IMR-90 (cell line): Measurements from ENCODE around the gene CARMIL1. TPM values are rescaled to one million over a fixed set of nuclear protein-coding genes. Genes with fewer than 3 reads are reported as not detected.

ENCODE experiments used
- ATAC-seq: fragments of 200-7000 bp; cut with Tn5 transposase; 2 replicates; pipeline ENCODE4 v1.9.1; 2020; ENCODE audit warnings: low read depth, mild to moderate bottlenecking, moderate library complexity
- BruUV-seq: library from RNA; stranded (reverse); fragments of 400-500 nt; replicated peaks from 2 replicates; lab custom pipeline; 2021; lab: Mats Ljungman, UMichigan
- CTCF ChIA-PET: fragments of 300-600 bp; formaldehyde crosslinking; extraction: SDS; loops from one replicate; lab custom pipeline; 2021; ENCODE audit warnings: antibody characterized with exemption; lab: Yijun Ruan, JAX
- POLR2A ChIA-PET: fragments of 300-600 bp; sonication (Branson Sonifier 250); formaldehyde crosslinking; loops from one replicate; lab custom pipeline; 2022; ENCODE audit warnings: antibody characterized with exemption; ENCODE audit not compliant: unreplicated experiment; lab: Charles Lee
- DNase-seq: peaks from one replicate; pipeline ENCODE4 v3.0.0; 2013
- H2AFZ ChIP-seq: replicated peaks from 2 replicates; pipeline ENCODE3; 2013; ENCODE audit warnings: low read length, mild to moderate bottlenecking; ENCODE audit not compliant: poor library complexity
- H2AK5ac ChIP-seq: 2 replicates; pipeline ENCODE4 v1.6.1; 2013; ENCODE audit warnings: low read depth, low read length, inconsistent platforms
- H2AK9ac ChIP-seq: replicated peaks from 2 replicates; pipeline ENCODE3; 2013; ENCODE audit warnings: mild to moderate bottlenecking, low read depth, low read length, moderate library complexity; ENCODE audit not compliant: poor library complexity
- H2BK120ac ChIP-seq: 2 replicates; pipeline ENCODE4 v1.6.1; 2013; ENCODE audit warnings: low read depth, low read length, inconsistent platforms
- H2BK15ac ChIP-seq: 3 replicates; pipeline ENCODE4 v1.6.1; 2013; ENCODE audit warnings: low read depth, low read length, inconsistent platforms
- H2BK20ac ChIP-seq: 2 replicates; pipeline ENCODE4 v1.6.1; 2013; ENCODE audit warnings: low read depth, mild to moderate bottlenecking, inconsistent platforms, low read length, moderate library complexity
- H2BK5ac ChIP-seq: 2 replicates; pipeline ENCODE4 v1.6.1; 2013; ENCODE audit warnings: mild to moderate bottlenecking, low read depth, low read length, inconsistent platforms; ENCODE audit not compliant: poor library complexity, severe bottlenecking
- H3K14ac ChIP-seq: replicated peaks from 2 replicates; pipeline ENCODE4 v1.6.1; 2013; ENCODE audit warnings: low read depth, low read length, inconsistent platforms
- H3K18ac ChIP-seq: 2 replicates; pipeline ENCODE4 v1.6.1; 2013; ENCODE audit warnings: low read depth, low read length, control low read depth
- H3K23ac ChIP-seq: 2 replicates; pipeline ENCODE4 v1.6.1; 2013; ENCODE audit warnings: low read depth, low read length, inconsistent platforms
- H3K27ac ChIP-seq: 2 replicates; pipeline ENCODE4 v1.5.1; 2013; ENCODE audit warnings: mild to moderate bottlenecking, control low read depth, low read length; ENCODE audit not compliant: insufficient read depth
- H3K27me3 ChIP-seq: 2 replicates; pipeline ENCODE4 v1.6.1; 2013; ENCODE audit warnings: low read length; ENCODE audit not compliant: control insufficient read depth, insufficient read depth
- H3K36me3 ChIP-seq: 2 replicates; pipeline ENCODE4 v1.6.1; 2013; ENCODE audit warnings: low read length, mixed read lengths; ENCODE audit not compliant: control insufficient read depth, insufficient read depth
- H3K4ac ChIP-seq: 2 replicates; pipeline ENCODE4 v1.6.1; 2013; ENCODE audit warnings: low read depth, low read length, inconsistent platforms
- H3K4me1 ChIP-seq: 2 replicates; pipeline ENCODE4 v1.6.1; 2013; ENCODE audit warnings: low read length, mixed read lengths; ENCODE audit not compliant: control insufficient read depth, insufficient read depth
- H3K4me2 ChIP-seq: 2 replicates; pipeline ENCODE4 v1.6.1; 2013; ENCODE audit warnings: low read depth, mild to moderate bottlenecking, control low read depth, low read length, moderate library complexity
- H3K4me3 ChIP-seq: 2 replicates; pipeline ENCODE4 v1.5.1; 2013; ENCODE audit warnings: low read depth, mild to moderate bottlenecking, control low read depth, low read length, moderate library complexity; ENCODE audit not compliant: insufficient read depth
- H3K56ac ChIP-seq: 2 replicates; pipeline ENCODE4 v1.6.1; 2013; ENCODE audit warnings: low read length, inconsistent platforms; ENCODE audit not compliant: insufficient read depth; ENCODE audit errors: extremely low read depth
- H3K79me1 ChIP-seq, 2 experiments: 2 replicates each; pipeline ENCODE4 v1.6.1; 2013; ENCODE audit warnings: low read length in 2 of 2, inconsistent platforms in 1 of 2, low read depth in 1 of 2
- H3K9ac ChIP-seq: 2 replicates; pipeline ENCODE4 v1.6.1; 2013; ENCODE audit warnings: low read depth, low read length, control low read depth
- H3K9me1 ChIP-seq: 2 replicates; pipeline ENCODE4 v1.6.1; 2013; ENCODE audit warnings: low read length, inconsistent platforms; ENCODE audit not compliant: insufficient read depth
- H3K9me3 ChIP-seq: 2 replicates; pipeline ENCODE4 v1.6.1; 2013; ENCODE audit warnings: low read length; ENCODE audit not compliant: control insufficient read depth, insufficient read depth
- H4K20me1 ChIP-seq: 2 replicates; pipeline ENCODE4 v1.6.1; 2013; ENCODE audit warnings: low read length, inconsistent platforms; ENCODE audit not compliant: insufficient read depth
- H4K5ac ChIP-seq: 2 replicates; pipeline ENCODE4 v1.6.1; 2013; ENCODE audit warnings: mild to moderate bottlenecking, low read depth, low read length, control low read depth
- H4K8ac ChIP-seq, 2 experiments: 2 replicates each; pipeline ENCODE4 v1.6.1; 2013; ENCODE audit warnings: low read depth in 2 of 2, low read length in 2 of 2, control low read depth in 1 of 2, inconsistent platforms in 1 of 2
- H4K91ac ChIP-seq: 2 replicates; pipeline ENCODE4 v1.6.1; 2013; ENCODE audit warnings: low read depth, low read length, inconsistent platforms; ENCODE audit not compliant: insufficient read depth
- CEBPB ChIP-seq: IDR thresholded peaks from 2 replicates; pipeline ENCODE4 v1.6.1; 2012; ENCODE audit warnings: low read depth, low read length, improper control_type of control experiment
- CHD1 ChIP-seq: IDR thresholded peaks from 2 replicates; pipeline ENCODE4 v1.6.1; 2012; ENCODE audit warnings: low read depth, low read length, improper control_type of control experiment
- CTCF ChIP-seq: conservative IDR thresholded peaks from 2 replicates; pipeline ENCODE4 v1.5.1; 2012; ENCODE audit warnings: mild to moderate bottlenecking, low read depth, low read length, improper control_type of control experiment
- FOS ChIP-seq: fragments of 150-350 bp; IDR thresholded peaks from 2 replicates; pipeline ENCODE4 v1.6.1; 2016; ENCODE audit warnings: low read depth, low read length
- MAFK ChIP-seq: IDR thresholded peaks from 2 replicates; pipeline ENCODE4 v1.6.1; 2012; ENCODE audit warnings: low read depth, low read length, improper control_type of control experiment
- MAZ ChIP-seq: IDR thresholded peaks from 2 replicates; pipeline ENCODE4 v1.6.1; 2012; ENCODE audit warnings: low read depth, mild to moderate bottlenecking, low read length, improper control_type of control experiment, moderate library complexity, borderline replicate concordance
- NFE2L2 ChIP-seq: fragments of 150-350 bp; IDR thresholded peaks from 2 replicates; pipeline ENCODE4 v1.6.1; 2016; ENCODE audit warnings: low read depth, mild to moderate bottlenecking, low read length
- POLR2A ChIP-seq: IDR thresholded peaks from 2 replicates; pipeline ENCODE4 v1.6.1; 2012; ENCODE audit warnings: mild to moderate bottlenecking, low read depth, low read length
- RAD21 ChIP-seq: IDR thresholded peaks from 2 replicates; pipeline ENCODE4 v1.6.1; 2012; ENCODE audit warnings: low read length, improper control_type of control experiment
- RCOR1 ChIP-seq: IDR thresholded peaks from 2 replicates; pipeline ENCODE4 v1.6.1; 2012; ENCODE audit warnings: mild to moderate bottlenecking, low read length, improper control_type of control experiment; ENCODE audit not compliant: insufficient replicate concordance
- RFX5 ChIP-seq: IDR thresholded peaks from 2 replicates; pipeline ENCODE4 v1.8.0; 2012; ENCODE audit warnings: low read depth, mild to moderate bottlenecking, low read length, moderate library complexity
- USF2 ChIP-seq: fragments of 150-350 bp; IDR thresholded peaks from 2 replicates; pipeline ENCODE4 v1.6.1; 2017; ENCODE audit warnings: mild to moderate bottlenecking, antibody characterized with exemption, low read length, low read depth
- WGBS, 2 experiments: methylation state at CpG; one replicate each; pipeline versions ENCODE4 v1.1.5 to v1.1.7; 2013; ENCODE audit warnings: missing lambda C conversion rate in 2 of 2; ENCODE audit not compliant: insufficient read length in 1 of 2; ENCODE audit errors: extremely low coverage in 2 of 2; 5-methylcytosine and 5-hydroxymethylcytosine counted together
- dilution Hi-C: fragments of 300-500 bp; cut with HindIII; formaldehyde crosslinking; loops from one replicate; pipeline ENCODE4 v1.14.3; 2018; ENCODE audit warnings: low sequenced_read_pairs; ENCODE audit not compliant: unreplicated experiment
- in situ Hi-C: fragments of 300-500 bp; cut with MboI; formaldehyde crosslinking; loops from 3 replicates; pipeline ENCODE4 v1.14.3; 2019; ENCODE audit warnings: low sequenced_read_pairs, inconsistent platforms, mixed read lengths
- intact Hi-C: fragments of 100-400 bp; cut with micrococcal nuclease; formaldehyde crosslinking; loops from 2 replicates; pipeline ENCODE4 v1.10.0; 2022
- polyA plus RNA-seq, 3 experiments: library from polyadenylated mRNA; depleted of rRNA; stranded (reverse); fragments of >200 nt; gene quantifications; 2 replicates each; pipeline ENCODE4 v1.2.3, GENCODE V29; 2012; ENCODE audit warnings: low replicate concordance in 1 of 3
- total RNA-seq: library from RNA; depleted of rRNA; stranded (reverse); fragments of >200 nt; gene quantifications from 2 replicates; pipeline ENCODE4 v1.2.3, GENCODE V29; 2012

Gene CARMIL1
- total and polyA plus RNA-seq, 2 of the 4 experiments (the other 2 are of a cell fraction): 1.3 to 2.9 TPM

GRCh38 chr6:25334793-25335192 lies 55.6 kb downstream of the CARMIL1 start:
- Histone ChIP-seq H3K9me1 (peaks cover 4% of the 10 kb centered on the region), H3K4ac (no peak overlapping the region), H3K27ac (no peak overlapping the region), H3K9me3 (no peaks in the 10 kb centered on the region), H3K14ac (no peak overlapping the region), H3K4me1 (peaks cover 5% of the 10 kb centered on the region; the same call in 1 of the 2 replicates), H4K91ac (no peak overlapping the region), H3K23ac (no peak overlapping the region), H2BK15ac (no peak overlapping the region), H2BK5ac (no peak overlapping the region), H3K4me3 (no peak overlapping the region), H3K4me2 (no peak overlapping the region), H3K9ac (no peak overlapping the region), H3K36me3 (no peaks in the 10 kb centered on the region), H2BK20ac (no peak overlapping the region), H2AK9ac (no peak overlapping the region), H3K56ac (no peak overlapping the region), H3K27me3 (no peaks in the 10 kb centered on the region), H2BK120ac (no peak overlapping the region), H4K5ac (no peak overlapping the region), H4K20me1 (no peaks in the 10 kb centered on the region; the same call in 1 of the 2 replicates), H2AFZ (no peak overlapping the region), H4K8ac (no peak overlapping the region), H3K79me1 (peaks cover 0 to 3% of the 10 kb centered on the region in 2 experiments; a peak in 1 of 4 replicates), H3K18ac (no peak overlapping the region), H2AK5ac (no peak overlapping the region)
- no TSS peak for BruUV-seq
- WGBS, 2 experiments: no CpG with 5 or more reads among the region's 4 CpGs
- no peak for ATAC-seq
- in situ Hi-C loops: no loop called here
- ChIA-PET POLR2A (no interaction called here), CTCF (no interaction called here)
- DNase-seq: no peak
- TF ChIP-seq POLR2A (no peak), CHD1 (no peak), NFE2L2 (no peak), CTCF (no peak), CEBPB (no peak), RFX5 (no peak), FOS (no peak), RCOR1 (no peak), USF2 (no peak), MAFK (no peak), RAD21 (no peak), MAZ (no peak)
- dilution Hi-C loops: no loop called here
- intact Hi-C loops: no loop called here
